GM23338 (cell line): ENCODE data around the gene CDH8.

Experiments
- POLR2AphosphoS5 ChIP-seq: IDR thresholded peaks from 2 replicates; pipeline ENCODE4 v1.6.1; 2016; ENCODE audit warnings: antibody characterized with exemption, low read depth
- ZNF331 ChIP-seq: fragments of 250-450 bp; sonication (Bioruptor Pico); IDR thresholded peaks from 2 replicates; pipeline ENCODE4 v1.5.0; 2020; ENCODE audit warnings: low read depth, mild to moderate bottlenecking, moderate library complexity
- TF ChIP-seq, protein P1 (sequence below), 2 experiments: fragments of 200-600 bp in 1 of 2; sonication (generic) in 1 of 2; conservative IDR thresholded peaks; 2 replicates each; pipeline versions ENCODE4 v1.5.1 to v1.6.1; 2016 to 2017; ENCODE audit warnings: antibody characterized with exemption in 2 of 2, low read depth in 2 of 2, mild to moderate bottlenecking in 2 of 2, moderate library complexity in 1 of 2

DNA sequence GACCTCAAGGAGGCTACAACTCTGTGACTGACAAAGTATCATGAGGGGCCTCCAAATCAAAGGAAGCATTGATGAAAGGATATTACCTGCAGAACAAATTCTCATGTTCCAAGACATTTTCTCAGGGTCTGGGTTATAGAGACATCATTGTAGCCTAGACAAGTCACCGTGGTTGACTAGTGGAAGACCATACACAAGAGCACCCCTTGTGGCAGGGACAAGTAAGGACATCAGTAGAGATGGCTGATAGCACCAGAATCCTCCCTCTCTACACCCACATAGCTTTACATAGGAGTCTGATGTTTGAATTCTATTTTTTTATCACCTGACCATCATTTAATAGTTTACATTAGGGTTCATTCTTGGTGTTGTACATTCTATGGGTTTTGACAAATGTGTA is 32.5 kb upstream of the CDH8 start:
- no peak for TF ChIP-seq ZNF331 (CRISPR knock-in tag)
- TF ChIP-seq, protein P1, sequence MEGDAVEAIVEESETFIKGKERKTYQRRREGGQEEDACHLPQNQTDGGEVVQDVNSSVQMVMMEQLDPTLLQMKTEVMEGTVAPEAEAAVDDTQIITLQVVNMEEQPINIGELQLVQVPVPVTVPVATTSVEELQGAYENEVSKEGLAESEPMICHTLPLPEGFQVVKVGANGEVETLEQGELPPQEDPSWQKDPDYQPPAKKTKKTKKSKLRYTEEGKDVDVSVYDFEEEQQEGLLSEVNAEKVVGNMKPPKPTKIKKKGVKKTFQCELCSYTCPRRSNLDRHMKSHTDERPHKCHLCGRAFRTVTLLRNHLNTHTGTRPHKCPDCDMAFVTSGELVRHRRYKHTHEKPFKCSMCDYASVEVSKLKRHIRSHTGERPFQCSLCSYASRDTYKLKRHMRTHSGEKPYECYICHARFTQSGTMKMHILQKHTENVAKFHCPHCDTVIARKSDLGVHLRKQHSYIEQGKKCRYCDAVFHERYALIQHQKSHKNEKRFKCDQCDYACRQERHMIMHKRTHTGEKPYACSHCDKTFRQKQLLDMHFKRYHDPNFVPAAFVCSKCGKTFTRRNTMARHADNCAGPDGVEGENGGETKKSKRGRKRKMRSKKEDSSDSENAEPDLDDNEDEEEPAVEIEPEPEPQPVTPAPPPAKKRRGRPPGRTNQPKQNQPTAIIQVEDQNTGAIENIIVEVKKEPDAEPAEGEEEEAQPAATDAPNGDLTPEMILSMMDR (conservative IDR thresholded peaks at IDR 0.05; ENCODE audit: low read depth in 2 of 2), result peak; percentile 64 to 66
- TF ChIP-seq POLR2AphosphoS5, result no peak
